Effector memory CD4-positive, alpha-beta T cell (primary cell): ENCODE results near the gene AQP12A.

Experiments
- DNase-seq, 3 donors: peaks; one replicate each; pipeline ENCODE4 v3.0.0-alpha.2; 2020
- H3K27ac ChIP-seq: 2 replicates; pipeline ENCODE4 v1.7.0; 2013; ENCODE audit warnings: mild to moderate bottlenecking, low read length, moderate library complexity; ENCODE audit not compliant: insufficient read depth, poor library complexity, severe bottlenecking
- H3K27me3 ChIP-seq: replicated peaks from 2 replicates; pipeline ENCODE4 v1.7.0; 2013; ENCODE audit warnings: mild to moderate bottlenecking, low read length; ENCODE audit not compliant: insufficient read depth, control insufficient read depth, poor library complexity, severe bottlenecking
- H3K36me3 ChIP-seq: 2 replicates; pipeline ENCODE4 v1.7.0; 2013; ENCODE audit warnings: mild to moderate bottlenecking, low read length, moderate library complexity; ENCODE audit not compliant: control insufficient read depth, insufficient read depth
- H3K4me1 ChIP-seq: 2 replicates; pipeline ENCODE4 v1.7.0; 2013; ENCODE audit warnings: low read length, mild to moderate bottlenecking; ENCODE audit not compliant: control insufficient read depth, insufficient read depth, poor library complexity, severe bottlenecking
- H3K4me3 ChIP-seq: 2 replicates; pipeline ENCODE4 v1.7.0; 2013; ENCODE audit warnings: low read length, low read depth, mild to moderate bottlenecking; ENCODE audit not compliant: insufficient read depth, poor library complexity, severe bottlenecking
- H3K9me3 ChIP-seq: 2 replicates; pipeline ENCODE4 v1.7.0; 2013; ENCODE audit warnings: mild to moderate bottlenecking, low read length, moderate library complexity; ENCODE audit not compliant: control insufficient read depth

The AQP12A gene

GRCh38 chr2:240722796-240723735 lies 31.4 kb downstream of the AQP12A start:
- no peaks in the 10 kb centered on the region for H3K4me1 ChIP-seq
- DNase-seq: no peak
- H3K9me3 ChIP-seq: no peaks in the 10 kb centered on the region
- no peak overlapping the region for H3K27ac ChIP-seq
- no peaks in the 10 kb centered on the region for H3K27me3 ChIP-seq
- H3K36me3 ChIP-seq: no peaks in the 10 kb centered on the region
- no peak overlapping the region for H3K4me3 ChIP-seq

GRCh38 chr2:240723851-240724250 lies 32.2 kb downstream of the AQP12A start:
- DNase-seq: no peak
- Histone ChIP-seq H3K27me3 (no peaks in the 10 kb centered on the region), H3K27ac (no peak overlapping the region), H3K4me3 (no peak overlapping the region), H3K9me3 (no peaks in the 10 kb centered on the region), H3K4me1 (no peaks in the 10 kb centered on the region), H3K36me3 (no peaks in the 10 kb centered on the region)

GRCh38 chr2:240724431-240724830 lies 32.8 kb downstream of the AQP12A start:
- H3K27me3 ChIP-seq: no peaks in the 10 kb centered on the region
- no peaks in the 10 kb centered on the region for H3K36me3 ChIP-seq
- H3K4me3 ChIP-seq: no peak overlapping the region
- no peak overlapping the region for H3K27ac ChIP-seq
- no peaks in the 10 kb centered on the region for H3K9me3 ChIP-seq
- H3K4me1 ChIP-seq: no peaks in the 10 kb centered on the region
- no peak for DNase-seq

- Histone ChIP-seq H3K27ac (no peak overlapping the region), H3K36me3 (no peaks in the 10 kb centered on the region), H3K4me1 (no peaks in the 10 kb centered on the region), H3K4me3 (no peak overlapping the region), H3K9me3 (no peaks in the 10 kb centered on the region), H3K27me3 (no peaks in the 10 kb centered on the region)
- DNase-seq: no peak
Observed at GRCh38 chr2:240725266-240725665, 33.6 kb downstream of the AQP12A start.

GRCh38 chr2:240725671-240726070 lies 34.0 kb downstream of the AQP12A start:
- no peaks in the 10 kb centered on the region for H3K36me3 ChIP-seq
- no peak for DNase-seq
- no peaks in the 10 kb centered on the region for H3K4me1 ChIP-seq
- no peaks in the 10 kb centered on the region for H3K9me3 ChIP-seq
- no peak overlapping the region for H3K27ac ChIP-seq
- no peaks in the 10 kb centered on the region for H3K27me3 ChIP-seq
- H3K4me3 ChIP-seq: no peak overlapping the region

- H3K27ac ChIP-seq: no peak overlapping the region
- no peak for DNase-seq
- no peaks in the 10 kb centered on the region for H3K36me3 ChIP-seq
- H3K4me3 ChIP-seq: no peak overlapping the region
- no peaks in the 10 kb centered on the region for H3K9me3 ChIP-seq
- no peaks in the 10 kb centered on the region for H3K27me3 ChIP-seq
- no peaks in the 10 kb centered on the region for H3K4me1 ChIP-seq
Observed at GRCh38 chr2:240726876-240727275, 35.2 kb downstream of the AQP12A start.

- Histone ChIP-seq H3K4me1 (no peaks in the 10 kb centered on the region), H3K36me3 (no peaks in the 10 kb centered on the region), H3K9me3 (no peaks in the 10 kb centered on the region), H3K27me3 (no peaks in the 10 kb centered on the region), H3K27ac (no peak overlapping the region), H3K4me3 (no peak overlapping the region)
- no peak for DNase-seq
Observed at GRCh38 chr2:240727439-240727838, 35.8 kb downstream of the AQP12A start.

- Histone ChIP-seq H3K36me3 (no peaks in the 10 kb centered on the region), H3K4me1 (no peaks in the 10 kb centered on the region), H3K27ac (no peak overlapping the region), H3K9me3 (no peaks in the 10 kb centered on the region), H3K27me3 (no peaks in the 10 kb centered on the region), H3K4me3 (no peak overlapping the region)
- no peak for DNase-seq
Observed at GRCh38 chr2:240727913-240728312, 36.2 kb downstream of the AQP12A start.

- no peaks in the 10 kb centered on the region for H3K27me3 ChIP-seq
- H3K4me3 ChIP-seq: no peak overlapping the region
- no peaks in the 10 kb centered on the region for H3K4me1 ChIP-seq
- no peaks in the 10 kb centered on the region for H3K9me3 ChIP-seq
- H3K27ac ChIP-seq: no peak overlapping the region
- no peak for DNase-seq
- no peaks in the 10 kb centered on the region for H3K36me3 ChIP-seq
Observed at GRCh38 chr2:240728361-240728760, 36.7 kb downstream of the AQP12A start.

GRCh38 chr2:240728827-240729226 lies 37.2 kb downstream of the AQP12A start:
- Histone ChIP-seq H3K27ac (no peak overlapping the region), H3K4me1 (no peaks in the 10 kb centered on the region), H3K4me3 (no peak overlapping the region), H3K36me3 (no peaks in the 10 kb centered on the region), H3K9me3 (no peaks in the 10 kb centered on the region), H3K27me3 (no peaks in the 10 kb centered on the region)
- no peak for DNase-seq
